Upper lobe of right lung (tissue), 1 donor: ENCODE results near the gene SCG3. TPM values are rescaled to one million over a fixed set of nuclear protein-coding genes. Genes with fewer than 3 reads are reported as not detected.

Experiments used
- ATAC-seq: fragments of 200-7000 bp; cut with Tn5 transposase; one replicate; pipeline ENCODE4 v1.9.1; 2020; ENCODE audit warnings: mild to moderate bottlenecking, moderate library complexity
- DNase-seq: peaks from one replicate; pipeline ENCODE4 v3.0.0-alpha.2; 2020
- H3K27ac ChIP-seq: fragments of 200-600 bp; one replicate; pipeline ENCODE4 v1.8.0; 2022
- H3K27me3 ChIP-seq: fragments of 200-600 bp; one replicate; pipeline ENCODE4 v1.8.0; 2022; ENCODE audit warnings: mild to moderate bottlenecking
- H3K36me3 ChIP-seq: fragments of 200-600 bp; one replicate; pipeline ENCODE4 v1.8.0; 2022
- H3K4me1 ChIP-seq: fragments of 200-600 bp; one replicate; pipeline ENCODE4 v1.8.0; 2022
- H3K4me3 ChIP-seq: fragments of 200-600 bp; one replicate; pipeline ENCODE4 v1.8.0; 2022; ENCODE audit warnings: mild to moderate bottlenecking
- H3K9me3 ChIP-seq: fragments of 200-600 bp; one replicate; pipeline ENCODE4 v1.8.0; 2022
- intact Hi-C: fragments of 100-400 bp; cut with DNase I; formaldehyde crosslinking; loops from one replicate; pipeline ENCODE4 v1.11.0; 2022
- total RNA-seq: library from RNA; stranded (reverse); fragmentation: NEBNext Ultra II Directional; extraction: Animal tissue kit (Norgen Biotek cat#: 25700); gene quantifications from one replicate; pipeline ENCODE4 v1.2.1, GENCODE V29; 2021
- TF ChIP-seq, protein P1 (sequence below): fragments of 200-600 bp; IDR thresholded peaks from one replicate; pipeline ENCODE4 v1.8.0; 2022; ENCODE audit warnings: antibody characterized with exemption
- donor health status: DM: no; HTN: yes; CAD: no; lungs with severe emphysema.

SCG3 gene
- total RNA-seq, 1 donor from 2014 or later, result 0.17 TPM

DNA sequence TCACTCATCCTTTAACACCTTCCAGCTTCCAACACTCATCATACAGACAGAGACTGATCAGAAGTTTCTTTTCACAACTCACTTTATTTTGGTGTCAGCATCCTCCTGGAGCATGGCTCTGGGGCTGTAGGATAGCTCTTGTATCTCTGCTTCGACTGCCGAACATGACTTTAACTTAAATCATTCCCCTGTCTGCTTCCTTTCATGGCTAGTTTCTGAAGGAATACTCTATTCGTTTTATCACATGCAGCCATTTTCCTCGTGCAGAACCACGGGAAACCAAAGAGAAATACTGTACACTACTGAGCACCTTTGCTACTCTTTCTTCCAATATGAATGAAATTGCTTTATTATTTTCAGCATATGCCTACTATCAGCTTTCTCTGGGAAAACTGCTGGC lies 68.0 kb downstream of the SCG3 start:
- Histone ChIP-seq H3K27ac (no peak overlapping the region), H3K27me3 (no peaks in the 10 kb centered on the region), H3K36me3 (no peaks in the 10 kb centered on the region), H3K4me1 (peaks cover 12% of the 10 kb centered on the region), H3K9me3 (no peaks in the 10 kb centered on the region), H3K4me3 (no peak overlapping the region)
- ATAC-seq (no peak), DNase-seq (no peak)
- TF ChIP-seq, protein P1, sequence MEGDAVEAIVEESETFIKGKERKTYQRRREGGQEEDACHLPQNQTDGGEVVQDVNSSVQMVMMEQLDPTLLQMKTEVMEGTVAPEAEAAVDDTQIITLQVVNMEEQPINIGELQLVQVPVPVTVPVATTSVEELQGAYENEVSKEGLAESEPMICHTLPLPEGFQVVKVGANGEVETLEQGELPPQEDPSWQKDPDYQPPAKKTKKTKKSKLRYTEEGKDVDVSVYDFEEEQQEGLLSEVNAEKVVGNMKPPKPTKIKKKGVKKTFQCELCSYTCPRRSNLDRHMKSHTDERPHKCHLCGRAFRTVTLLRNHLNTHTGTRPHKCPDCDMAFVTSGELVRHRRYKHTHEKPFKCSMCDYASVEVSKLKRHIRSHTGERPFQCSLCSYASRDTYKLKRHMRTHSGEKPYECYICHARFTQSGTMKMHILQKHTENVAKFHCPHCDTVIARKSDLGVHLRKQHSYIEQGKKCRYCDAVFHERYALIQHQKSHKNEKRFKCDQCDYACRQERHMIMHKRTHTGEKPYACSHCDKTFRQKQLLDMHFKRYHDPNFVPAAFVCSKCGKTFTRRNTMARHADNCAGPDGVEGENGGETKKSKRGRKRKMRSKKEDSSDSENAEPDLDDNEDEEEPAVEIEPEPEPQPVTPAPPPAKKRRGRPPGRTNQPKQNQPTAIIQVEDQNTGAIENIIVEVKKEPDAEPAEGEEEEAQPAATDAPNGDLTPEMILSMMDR, result no peak
- intact Hi-C loops, result no loop called here

DNA sequence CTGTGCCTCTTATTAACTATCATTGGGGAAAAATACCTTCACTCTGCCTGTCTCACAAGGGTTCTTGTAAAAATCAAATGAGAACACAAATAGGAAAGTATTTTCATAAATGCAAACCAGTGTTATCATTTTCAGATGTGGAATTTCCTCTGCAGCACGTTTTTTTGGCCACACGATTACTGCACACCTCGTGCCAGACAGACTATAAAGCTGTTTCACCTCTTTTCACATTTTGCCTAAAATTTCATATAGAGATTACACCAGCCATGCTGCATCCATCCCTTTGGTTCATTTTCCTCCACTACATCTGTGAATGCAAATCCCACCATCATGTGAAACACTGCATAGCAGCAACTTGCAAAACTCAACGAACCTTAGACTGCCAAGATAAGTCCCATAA lies 68.9 kb downstream of the SCG3 start:
- H3K27ac ChIP-seq, result no peak overlapping the region
- no peak overlapping the region for H3K4me3 ChIP-seq
- no peaks in the 10 kb centered on the region for H3K9me3 ChIP-seq
- peaks cover 12% of the 10 kb centered on the region for H3K4me1 ChIP-seq
- no peak for ATAC-seq
- TF ChIP-seq, protein P1, result no peak
- no peaks in the 10 kb centered on the region for H3K36me3 ChIP-seq
- no peaks in the 10 kb centered on the region for H3K27me3 ChIP-seq
- intact Hi-C loops, result no loop called here
- DNase-seq, result no peak

DNA sequence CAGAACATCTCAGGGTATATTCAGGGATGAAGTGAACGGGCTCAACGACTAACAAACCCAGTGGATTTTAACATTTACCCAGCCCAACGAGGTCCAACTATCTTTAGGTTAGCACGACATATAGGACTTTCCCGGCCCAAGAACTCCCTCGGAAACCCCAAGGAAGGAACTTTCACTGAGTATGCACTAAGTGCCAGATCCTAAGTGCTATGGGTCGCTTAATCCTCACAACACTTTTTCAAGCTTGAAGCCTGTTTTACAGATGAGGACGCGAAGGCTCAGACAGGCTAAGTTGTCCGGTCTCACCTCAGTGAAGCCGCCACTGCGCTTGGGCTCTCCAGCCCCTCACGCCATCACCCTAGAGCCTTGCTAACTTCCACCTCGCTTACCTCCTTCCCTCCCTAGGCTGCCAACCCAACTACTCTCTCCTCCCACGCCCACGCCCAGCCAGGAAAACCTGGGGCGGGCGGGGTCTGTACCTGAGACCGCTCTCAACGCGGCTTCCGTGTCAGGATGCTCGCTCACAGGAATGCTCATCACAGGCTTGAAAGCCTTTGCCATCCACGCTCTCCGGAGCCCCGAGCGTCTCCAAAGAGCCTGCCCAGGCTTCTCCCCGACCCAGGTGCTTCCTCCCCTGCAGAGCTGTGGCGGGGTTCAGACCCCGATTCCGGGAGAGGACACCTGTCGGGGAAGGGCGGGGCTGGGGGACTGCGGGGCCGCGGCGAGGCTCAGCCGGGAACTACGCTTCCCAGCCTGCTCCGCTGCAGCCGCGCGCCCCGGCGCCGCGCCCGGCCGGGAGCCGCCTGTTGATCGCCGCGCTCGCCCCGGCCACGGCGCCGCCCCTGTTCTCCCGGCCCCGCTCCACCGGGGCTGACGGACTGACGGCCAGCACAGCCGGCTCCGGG lies 69.7 kb downstream of the SCG3 start, which contains the start of gene TMOD2:
Gene TMOD2 (plus strand): TSS at position 806 of the 905 bp plus-strand sequence. CDS start 14,845 bp downstream, outside the sequence.
- H3K9me3 ChIP-seq, result no peaks in the 10 kb centered on the region
- peak; percentile 83 for DNase-seq
- TF ChIP-seq, protein P1, result no peak
- H3K27ac ChIP-seq, result no peak within 1 kb of the TSS
- peaks cover 12% of the 10 kb centered on the region for H3K4me1 ChIP-seq
- H3K36me3 ChIP-seq, result no peaks in the 10 kb centered on the region
- H3K4me3 ChIP-seq, result peak within 1 kb of the TSS; percentile 68
- ATAC-seq, result peak; percentile 93
- intact Hi-C loops, result no loop called here
- no peaks in the 10 kb centered on the region for H3K27me3 ChIP-seq

DNA sequence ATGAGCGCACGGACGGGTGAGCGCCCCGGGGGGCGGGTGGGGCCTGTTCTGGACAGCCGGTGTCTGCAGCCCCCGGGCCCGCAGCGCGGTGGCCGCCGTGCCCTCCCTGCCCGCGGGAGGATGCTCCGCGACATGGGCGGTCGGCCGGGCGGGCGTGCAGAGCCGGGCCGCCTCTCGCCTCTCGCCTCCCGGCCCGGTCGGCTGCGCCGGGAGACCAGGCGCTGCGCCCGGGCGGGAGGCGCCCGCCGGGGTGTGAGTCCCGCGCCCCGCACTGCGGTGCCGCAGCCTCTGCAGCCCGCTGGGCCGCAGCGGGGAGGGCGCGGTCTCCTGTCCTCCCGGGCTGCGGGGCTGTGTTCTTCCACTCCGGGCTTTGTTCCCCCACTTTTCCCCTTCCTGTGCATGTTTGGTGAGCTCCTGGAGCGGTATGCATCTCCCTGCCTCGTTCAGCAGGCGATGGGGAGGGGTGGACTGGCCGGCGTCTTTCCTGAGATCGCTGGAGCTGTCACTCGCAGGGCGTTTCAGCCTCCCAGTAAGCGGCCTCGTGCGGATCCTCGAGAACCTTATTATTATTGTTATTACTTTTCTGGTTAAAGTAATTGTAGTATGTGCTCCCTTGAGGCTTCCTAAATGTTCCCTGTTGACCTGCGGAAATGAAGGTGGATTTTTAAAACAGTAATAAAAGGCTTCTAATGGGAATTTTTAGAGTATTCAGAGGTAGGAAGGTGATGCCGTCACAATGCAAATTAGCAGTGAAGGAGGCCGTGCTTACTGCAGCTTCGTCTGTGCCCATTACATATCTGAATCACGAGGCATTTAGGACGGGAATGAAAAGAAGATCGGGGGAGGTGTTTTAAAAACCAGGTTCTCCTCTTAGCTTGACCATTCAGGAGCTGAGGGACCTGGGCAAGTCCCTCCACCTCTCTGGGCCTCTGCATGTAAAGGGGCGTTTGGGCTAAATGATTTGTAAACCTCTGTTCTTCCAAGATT lies 70.7 kb downstream of the SCG3 start:
- DNase-seq (peak; percentile 67), ATAC-seq (peak; percentile 50)
- Histone ChIP-seq H3K36me3 (no peaks in the 10 kb centered on the region), H3K4me3 (peak overlapping the region; percentile 68), H3K27ac (no peak overlapping the region), H3K27me3 (no peaks in the 10 kb centered on the region), H3K4me1 (peaks cover 15% of the 10 kb centered on the region), H3K9me3 (no peaks in the 10 kb centered on the region)
- TF ChIP-seq, protein P1, result no peak
- intact Hi-C loops, result no loop called here

DNA sequence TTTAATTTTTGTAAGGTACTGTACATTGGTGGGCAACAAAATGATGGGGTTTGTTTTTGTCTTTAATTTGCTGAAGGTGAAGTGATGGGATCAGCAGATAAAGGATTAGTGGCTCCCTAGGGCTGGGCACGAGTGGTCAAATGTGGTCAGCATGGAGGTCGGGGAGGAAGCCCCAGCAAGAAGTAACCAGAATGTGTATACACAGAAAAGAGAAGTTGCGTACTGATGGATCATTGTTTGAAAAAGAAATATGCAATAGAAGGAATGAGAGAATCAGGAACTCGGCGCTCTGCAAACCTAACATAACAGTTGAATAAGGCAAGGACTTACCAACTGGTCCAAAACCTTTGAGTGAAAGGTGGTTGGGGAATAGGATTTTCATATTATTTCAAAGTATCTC lies 71.6 kb downstream of the SCG3 start:
- Histone ChIP-seq H3K27ac (no peak overlapping the region), H3K4me1 (peaks cover 15% of the 10 kb centered on the region), H3K27me3 (no peaks in the 10 kb centered on the region), H3K9me3 (no peaks in the 10 kb centered on the region), H3K4me3 (no peak overlapping the region), H3K36me3 (no peaks in the 10 kb centered on the region)
- intact Hi-C loops, result no loop called here
- TF ChIP-seq, protein P1, result no peak
- ATAC-seq (peak; percentile 39), DNase-seq (no peak)
